Keratinocyte (primary cell): ENCODE measurements around the gene ACAN.

Source experiments
- EZH2 ChIP-seq: IDR thresholded peaks from one replicate; pipeline ENCODE4 v1.6.1; 2012; ENCODE audit warnings: inconsistent platforms, mild to moderate bottlenecking, low read length, moderate library complexity
- TF ChIP-seq, protein P1 (sequence below), 3 experiments: IDR thresholded peaks in 1 of 3; conservative IDR thresholded peaks in 1 of 3; optimal IDR thresholded peaks in 1 of 3; 2 replicates in 2 of 3; 3 replicates in 1 of 3; pipeline versions ENCODE3 to v1.5.1; 2011; ENCODE audit warnings: low read length in 3 of 3, mild to moderate bottlenecking in 3 of 3, moderate library complexity in 2 of 3, control low read depth in 1 of 3, inconsistent platforms in 1 of 3; ENCODE audit not compliant: insufficient read depth in 2 of 3; ENCODE audit errors: extremely low read depth in 1 of 3

DNA sequence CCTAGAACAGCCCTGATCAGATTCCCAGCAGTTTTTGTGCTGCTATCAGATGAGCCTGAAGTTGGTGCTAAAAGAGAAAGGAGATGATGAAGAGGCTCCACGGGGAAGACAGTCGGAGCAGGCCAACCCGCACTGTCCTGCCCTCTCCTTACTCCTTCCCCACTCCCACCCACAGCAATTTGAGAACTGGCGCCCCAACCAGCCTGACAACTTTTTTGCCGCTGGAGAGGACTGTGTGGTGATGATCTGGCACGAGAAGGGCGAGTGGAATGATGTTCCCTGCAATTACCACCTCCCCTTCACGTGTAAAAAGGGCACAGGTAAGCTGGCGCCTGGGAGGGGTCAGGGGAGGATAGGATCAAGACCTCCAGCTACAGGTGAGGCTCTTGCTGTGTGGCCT is 69.5 kb downstream of the ACAN start:
- TF ChIP-seq, protein P1, sequence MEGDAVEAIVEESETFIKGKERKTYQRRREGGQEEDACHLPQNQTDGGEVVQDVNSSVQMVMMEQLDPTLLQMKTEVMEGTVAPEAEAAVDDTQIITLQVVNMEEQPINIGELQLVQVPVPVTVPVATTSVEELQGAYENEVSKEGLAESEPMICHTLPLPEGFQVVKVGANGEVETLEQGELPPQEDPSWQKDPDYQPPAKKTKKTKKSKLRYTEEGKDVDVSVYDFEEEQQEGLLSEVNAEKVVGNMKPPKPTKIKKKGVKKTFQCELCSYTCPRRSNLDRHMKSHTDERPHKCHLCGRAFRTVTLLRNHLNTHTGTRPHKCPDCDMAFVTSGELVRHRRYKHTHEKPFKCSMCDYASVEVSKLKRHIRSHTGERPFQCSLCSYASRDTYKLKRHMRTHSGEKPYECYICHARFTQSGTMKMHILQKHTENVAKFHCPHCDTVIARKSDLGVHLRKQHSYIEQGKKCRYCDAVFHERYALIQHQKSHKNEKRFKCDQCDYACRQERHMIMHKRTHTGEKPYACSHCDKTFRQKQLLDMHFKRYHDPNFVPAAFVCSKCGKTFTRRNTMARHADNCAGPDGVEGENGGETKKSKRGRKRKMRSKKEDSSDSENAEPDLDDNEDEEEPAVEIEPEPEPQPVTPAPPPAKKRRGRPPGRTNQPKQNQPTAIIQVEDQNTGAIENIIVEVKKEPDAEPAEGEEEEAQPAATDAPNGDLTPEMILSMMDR (optimal IDR thresholded peaks at IDR 0.05 in 1 of 3, IDR thresholded peaks at IDR 0.05 in 1 of 3, conservative IDR thresholded peaks at IDR 0.05 in 1 of 3; ENCODE audit: extremely low read depth in 1 of 3, insufficient read depth in 2 of 3, low read length in 3 of 3), result no peak
- TF ChIP-seq EZH2, result no peak
